Left lobe of liver (tissue), 2 donors: ENCODE results near the gene DOCK1. TPM values are rescaled to one million over a fixed set of nuclear protein-coding genes. Genes with fewer than 3 reads are reported as not detected.

Source experiments
- ATAC-seq: fragments of 200-7000 bp; cut with Tn5 transposase; one replicate; pipeline ENCODE4 v1.9.1; 2020; ENCODE audit warnings: mild to moderate bottlenecking, moderate library complexity
- DNase-seq: peaks from one replicate; pipeline ENCODE4 v3.0.0-alpha.2; 2020; ENCODE audit warnings: low spot score
- total RNA-seq: library from RNA; stranded (reverse); gene quantifications from one replicate; pipeline ENCODE4 v1.2.1, GENCODE V29; 2021
- donor health status: DM: no; HTN: no; CAD: no; lungs with moderate emphysema.
- donor health status: DM: no; HTN: yes; CAD: no.

Gene DOCK1
- total RNA-seq, 1 donor from 2014 or later: 14.7 TPM

DNA sequence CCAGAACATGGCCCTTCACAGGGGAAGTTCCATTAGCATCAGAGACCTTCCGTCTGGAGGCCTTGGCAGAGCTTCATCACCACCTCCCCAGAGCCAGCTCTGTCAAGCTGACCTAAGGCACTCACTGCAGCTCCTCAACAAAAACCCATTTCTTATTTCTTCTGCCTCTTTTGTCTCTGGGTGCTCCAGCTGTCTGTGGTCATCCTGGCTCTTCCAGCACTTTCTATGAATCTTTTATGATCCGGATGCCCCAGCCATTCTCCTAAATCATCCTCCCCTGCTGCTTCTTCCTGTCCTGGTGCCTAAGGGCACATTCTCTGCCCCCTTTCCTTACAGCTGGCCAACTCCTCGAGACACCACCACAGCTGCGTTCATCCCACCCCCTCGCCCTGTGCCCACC lies 462.9 kb downstream of the DOCK1 start:
- ATAC-seq: no peak

DNA sequence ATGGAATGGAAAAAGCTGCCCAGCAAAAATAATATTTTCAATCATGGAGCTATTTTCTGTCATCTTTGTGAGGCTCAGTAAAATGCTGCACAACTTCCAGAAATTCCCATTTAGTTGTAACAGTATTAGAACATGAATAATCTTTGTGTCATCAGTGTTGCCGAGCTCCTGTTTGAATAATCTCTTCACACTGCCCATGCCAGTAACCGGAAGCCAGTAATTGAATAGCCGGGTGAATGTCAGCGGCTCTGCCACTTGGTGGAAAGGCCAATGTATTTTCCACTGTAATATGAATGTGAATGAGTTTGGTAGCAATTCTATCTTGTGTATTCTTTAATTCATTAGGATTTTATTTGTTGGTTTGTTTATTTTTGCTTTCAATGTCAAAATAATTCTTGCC lies 463.7 kb downstream of the DOCK1 start:
- DNase-seq (no peak), ATAC-seq (no peak)

More for the DNA sequence above, 462.9 kb downstream of the DOCK1 start:
- DNase-seq: no peak

DNA sequence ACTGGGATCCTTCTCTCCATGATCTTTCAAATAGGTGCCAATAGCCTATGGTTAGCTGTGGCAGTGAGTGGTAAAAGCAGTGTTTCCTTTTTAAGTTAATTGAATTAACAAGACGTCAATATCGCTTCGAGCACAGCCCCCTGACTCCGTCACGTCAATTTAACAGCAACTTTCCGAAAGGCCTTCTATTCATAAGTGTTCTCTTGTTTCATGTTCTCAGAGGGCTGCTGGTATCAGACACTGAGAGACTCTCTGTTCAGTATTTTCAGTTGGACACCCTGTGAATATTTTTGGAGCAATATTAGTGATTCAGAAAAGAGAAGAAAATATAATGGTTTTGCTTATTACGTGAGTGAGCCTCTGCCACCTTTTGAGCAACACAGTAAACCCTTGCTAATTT lies 465.4 kb downstream of the DOCK1 start:
- no peak for DNase-seq
- no peak for ATAC-seq

DNA sequence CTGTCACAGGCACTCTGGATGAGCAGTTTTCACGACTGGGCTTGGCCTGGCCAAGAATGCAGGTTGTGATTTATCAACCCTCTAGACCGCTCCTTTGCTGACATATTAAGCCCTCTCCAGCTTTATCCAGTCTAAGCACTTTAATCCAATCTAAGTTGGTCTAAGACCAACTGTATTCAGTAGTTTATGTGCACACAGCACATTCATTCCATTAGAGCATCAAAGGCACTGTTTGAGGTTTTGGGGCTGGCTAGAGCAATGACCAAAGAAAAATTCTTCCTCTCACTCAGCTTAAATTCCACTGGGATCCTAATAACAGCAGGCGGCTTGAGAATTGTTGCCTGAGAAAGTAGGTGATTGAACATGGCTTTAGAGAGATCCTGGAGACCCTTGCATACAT lies 467.1 kb downstream of the DOCK1 start:
- ATAC-seq (no peak), DNase-seq (no peak)

DNA sequence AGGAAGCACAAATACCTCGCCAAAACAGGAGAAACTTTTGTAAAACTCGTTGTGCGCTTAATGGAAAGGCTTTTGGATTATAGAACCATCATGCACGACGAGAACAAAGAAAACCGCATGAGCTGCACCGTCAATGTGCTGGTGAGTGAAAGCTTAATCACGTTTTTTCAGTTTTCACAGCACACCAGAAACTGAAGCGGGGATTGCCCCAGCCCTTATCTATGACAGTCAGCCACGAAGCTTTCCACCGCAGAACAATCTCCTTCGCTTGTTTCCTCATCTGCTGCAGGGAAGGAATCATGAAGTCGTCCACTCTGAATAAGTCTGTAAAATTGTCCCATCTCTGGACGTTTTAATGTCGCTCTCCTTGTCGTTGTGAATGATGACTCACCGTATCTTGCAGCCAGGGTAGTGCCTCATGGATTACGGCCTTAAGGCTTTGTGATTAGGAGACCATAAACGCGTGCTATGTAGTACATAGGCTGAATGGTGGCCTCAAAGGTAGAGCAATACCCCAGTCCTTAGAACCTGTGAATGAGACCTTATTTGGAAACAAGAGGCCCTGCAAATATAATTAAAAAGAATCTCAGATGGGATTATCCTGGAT lies 468.9 kb downstream of the DOCK1 start:
- ATAC-seq: no peak
- no peak for DNase-seq

DNA sequence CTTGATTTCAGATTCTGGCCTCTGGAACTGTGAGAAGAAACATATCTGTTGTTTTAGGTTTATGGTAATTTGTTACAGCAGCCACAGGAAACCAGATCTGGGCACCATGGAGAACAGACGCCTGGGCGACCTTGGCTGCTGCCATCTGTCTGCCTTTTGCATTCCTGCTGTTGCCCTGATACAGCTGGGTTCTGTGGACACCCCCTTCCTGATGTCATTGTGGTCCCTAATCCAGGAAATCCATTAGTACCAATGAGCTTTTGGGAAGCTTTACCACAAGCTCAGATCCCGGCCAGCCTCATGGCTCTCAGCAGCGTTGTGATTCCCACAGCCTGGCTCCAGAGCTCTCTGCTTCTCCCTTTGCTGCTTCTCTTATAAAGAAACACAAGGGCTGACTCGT lies 469.7 kb downstream of the DOCK1 start:
- DNase-seq (no peak), ATAC-seq (no peak)

DNA sequence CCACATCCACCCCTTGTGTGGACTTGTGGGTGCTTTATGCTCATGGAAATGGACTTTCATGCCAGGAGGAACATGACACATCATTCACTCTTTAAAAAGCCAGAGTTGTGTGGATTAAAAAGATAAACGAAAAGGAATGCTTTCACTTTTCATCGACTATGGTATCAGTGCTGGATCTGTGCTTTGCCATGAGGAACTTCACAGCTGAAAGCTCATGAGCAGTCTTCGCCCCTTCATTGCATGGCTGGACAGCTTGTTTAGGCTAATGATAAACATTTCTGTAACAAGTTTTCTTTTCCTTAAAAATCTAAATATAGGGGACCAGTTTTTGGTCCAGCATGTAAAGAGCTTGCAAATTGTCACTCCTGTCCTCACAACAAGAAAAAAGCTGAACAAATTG lies 470.2 kb downstream of the DOCK1 start:
- ATAC-seq (no peak), DNase-seq (no peak)

DNA sequence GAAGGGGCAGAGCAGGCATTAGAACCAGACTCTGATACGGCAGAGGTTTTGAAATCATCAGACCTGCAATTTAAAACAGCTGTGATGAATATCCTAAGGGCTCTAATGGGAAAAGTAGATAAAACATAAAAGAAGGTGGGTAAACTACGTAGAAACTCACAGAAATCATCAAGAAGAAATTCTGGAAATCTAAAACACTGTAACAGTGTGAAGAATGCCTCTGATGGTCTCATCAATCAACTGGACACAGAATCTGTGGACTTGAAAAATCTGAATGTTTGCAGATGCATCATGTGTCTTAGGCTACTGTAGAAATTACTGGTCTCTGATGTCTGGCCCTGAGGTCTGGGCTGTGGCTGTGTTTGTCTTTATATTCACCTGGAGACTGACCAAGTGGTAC lies 470.8 kb downstream of the DOCK1 start:
- no peak for DNase-seq
- no peak for ATAC-seq

DNA sequence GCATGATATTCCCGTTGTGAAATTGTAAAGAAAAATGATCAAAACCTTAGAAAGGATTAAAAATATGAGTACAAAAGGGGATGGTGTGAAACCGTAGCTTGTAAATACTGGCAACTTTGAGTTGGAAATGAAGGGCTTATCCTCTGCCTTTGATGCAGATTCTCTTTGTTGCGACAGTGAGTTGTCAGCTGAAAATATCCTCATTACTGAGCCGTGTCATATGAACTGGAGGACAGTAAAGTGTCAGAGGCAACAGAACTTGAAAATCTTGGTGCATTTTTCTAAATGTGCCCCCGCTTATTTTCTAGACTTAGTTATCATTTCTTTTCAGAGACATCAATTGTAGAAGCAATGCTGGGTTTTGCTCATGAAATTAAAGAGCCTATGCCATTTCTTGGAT lies 473.4 kb downstream of the DOCK1 start:
- DNase-seq (no peak), ATAC-seq (no peak)

DNA sequence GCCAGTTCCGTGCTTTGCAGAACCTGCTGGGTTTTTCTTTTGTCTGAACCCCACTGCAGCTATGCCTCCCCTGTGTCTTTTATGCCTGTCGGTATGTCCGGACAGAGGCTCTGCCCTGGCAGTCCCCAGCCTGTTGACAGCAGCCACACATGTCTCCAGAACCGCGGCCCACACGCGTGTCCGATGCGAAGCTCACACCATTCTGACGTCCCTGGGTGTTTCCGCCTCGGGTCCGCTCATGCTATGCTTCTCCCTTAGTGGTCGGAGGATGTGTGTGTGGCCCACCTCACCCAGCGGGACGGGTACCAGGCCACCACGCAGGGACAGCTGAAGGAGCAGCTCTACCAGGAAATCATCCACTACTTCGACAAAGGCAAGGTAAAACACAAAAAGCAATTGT lies 479.3 kb downstream of the DOCK1 start:
- DNase-seq (no peak), ATAC-seq (no peak)

DNA sequence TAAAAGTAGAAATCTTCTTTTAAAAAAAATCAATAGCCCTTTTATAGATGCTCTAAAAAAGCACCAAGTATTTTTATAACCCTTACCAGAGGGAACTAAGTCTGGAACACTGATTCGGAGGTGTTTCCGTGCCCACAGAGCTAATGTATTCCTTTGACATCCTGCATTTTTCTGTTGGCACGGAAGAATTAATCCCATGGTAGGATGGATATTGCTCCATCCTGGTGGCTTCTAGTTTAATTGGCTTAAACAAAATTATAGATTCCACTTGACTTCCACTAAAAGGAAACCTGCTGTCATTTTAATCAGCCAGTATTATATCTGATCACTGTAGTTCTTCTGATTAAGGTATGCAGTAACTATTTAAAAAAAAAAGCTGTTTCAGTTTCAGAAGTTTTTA lies 479.8 kb downstream of the DOCK1 start:
- ATAC-seq (no peak), DNase-seq (no peak)

DNA sequence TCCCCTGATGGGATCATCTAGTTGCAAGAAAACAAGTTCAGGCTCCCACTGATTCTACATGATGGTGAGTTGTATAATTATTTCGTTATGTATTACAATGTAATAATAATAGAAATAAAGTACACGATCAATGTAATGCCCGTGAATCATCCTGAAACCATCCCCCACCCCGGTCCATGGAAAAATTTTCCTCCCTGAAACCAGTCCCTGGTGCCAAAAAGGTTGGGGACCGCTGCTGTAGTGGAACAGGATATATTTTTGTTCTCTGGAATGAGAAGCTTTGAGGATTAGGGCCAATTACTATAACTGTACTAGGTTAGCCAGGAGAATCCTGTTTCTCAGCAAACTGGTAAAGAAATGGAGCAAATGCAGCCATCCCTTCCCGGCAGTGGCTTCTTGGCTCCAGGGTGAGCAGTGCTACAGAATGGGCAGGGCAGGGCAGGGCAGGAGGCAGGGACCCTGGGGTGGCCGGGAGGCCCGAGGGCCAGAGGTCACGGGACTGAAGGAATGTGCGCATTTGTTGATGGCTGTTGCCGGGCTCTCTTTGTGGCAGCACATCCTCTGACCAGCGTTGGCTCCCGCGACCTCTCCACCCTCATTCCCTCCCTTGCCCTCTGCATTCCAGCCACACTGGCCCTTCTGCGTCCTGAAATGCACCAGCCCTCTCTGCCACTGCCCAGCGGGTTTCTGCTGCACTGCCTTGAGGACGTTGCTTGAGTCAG lies 481.5 kb downstream of the DOCK1 start:
- DNase-seq (no peak), ATAC-seq (no peak)

DNA sequence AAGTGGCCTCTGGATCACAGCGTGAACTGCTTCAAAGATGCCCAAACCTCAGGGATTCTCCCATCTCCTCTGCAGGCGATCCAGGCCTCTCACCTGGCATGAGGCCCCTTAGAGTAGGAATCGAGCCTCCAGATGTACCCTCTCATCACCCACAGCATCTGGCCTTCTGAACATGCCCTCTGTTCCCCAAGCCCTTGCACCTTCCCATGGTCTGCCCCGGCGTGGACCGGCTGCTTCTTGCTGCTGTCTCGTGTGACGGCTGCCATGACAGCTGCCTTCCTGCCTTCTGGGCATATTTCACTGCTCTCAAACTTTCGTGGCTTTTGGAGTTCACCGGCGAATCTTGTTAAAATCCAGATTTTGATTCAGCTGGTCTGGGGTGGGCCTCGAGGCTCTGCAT lies 486.6 kb downstream of the DOCK1 start:
- ATAC-seq: no peak
- DNase-seq: no peak

DNA sequence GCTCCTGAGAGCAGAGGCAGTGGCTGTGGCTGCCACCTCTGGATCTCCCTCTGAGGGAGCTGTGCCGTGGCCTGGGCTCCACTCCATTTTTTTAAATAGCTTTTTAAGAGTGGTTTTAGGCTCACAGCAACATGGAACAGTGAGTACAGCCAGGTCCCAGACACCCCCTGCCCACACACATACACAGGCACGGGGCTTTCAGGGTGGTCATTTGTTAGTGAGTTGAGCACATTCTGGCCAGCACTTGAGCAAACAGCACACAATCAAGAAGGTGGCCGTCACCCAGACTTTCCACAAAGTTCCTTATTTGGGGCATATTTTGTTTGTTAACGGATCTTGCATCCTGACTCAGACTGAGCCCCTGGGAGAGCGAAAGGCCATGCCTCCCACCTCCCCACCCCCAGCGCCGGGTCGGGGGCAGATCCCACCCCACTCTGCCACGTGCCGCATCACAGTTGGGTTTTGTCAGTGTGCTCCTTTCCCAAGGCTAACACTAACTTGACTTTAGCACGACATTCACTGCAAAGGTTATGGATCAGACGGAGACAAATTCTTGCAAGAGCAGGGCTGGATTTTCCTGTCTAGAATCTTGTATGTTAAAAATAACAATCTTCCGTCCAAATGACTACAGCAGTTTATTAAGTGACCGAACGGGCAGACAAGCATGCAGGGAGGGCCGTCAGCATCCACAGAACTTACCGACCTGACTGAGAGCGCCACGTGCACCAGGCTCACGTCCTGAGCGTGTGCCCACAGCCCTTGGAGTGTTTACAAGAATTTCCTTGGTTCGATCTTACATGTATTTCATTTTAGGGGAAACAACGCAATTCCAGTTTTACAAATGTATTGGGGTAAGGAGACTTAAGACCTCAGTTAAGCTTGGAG lies 487.4 kb downstream of the DOCK1 start:
- ATAC-seq (no peak), DNase-seq (no peak)

DNA sequence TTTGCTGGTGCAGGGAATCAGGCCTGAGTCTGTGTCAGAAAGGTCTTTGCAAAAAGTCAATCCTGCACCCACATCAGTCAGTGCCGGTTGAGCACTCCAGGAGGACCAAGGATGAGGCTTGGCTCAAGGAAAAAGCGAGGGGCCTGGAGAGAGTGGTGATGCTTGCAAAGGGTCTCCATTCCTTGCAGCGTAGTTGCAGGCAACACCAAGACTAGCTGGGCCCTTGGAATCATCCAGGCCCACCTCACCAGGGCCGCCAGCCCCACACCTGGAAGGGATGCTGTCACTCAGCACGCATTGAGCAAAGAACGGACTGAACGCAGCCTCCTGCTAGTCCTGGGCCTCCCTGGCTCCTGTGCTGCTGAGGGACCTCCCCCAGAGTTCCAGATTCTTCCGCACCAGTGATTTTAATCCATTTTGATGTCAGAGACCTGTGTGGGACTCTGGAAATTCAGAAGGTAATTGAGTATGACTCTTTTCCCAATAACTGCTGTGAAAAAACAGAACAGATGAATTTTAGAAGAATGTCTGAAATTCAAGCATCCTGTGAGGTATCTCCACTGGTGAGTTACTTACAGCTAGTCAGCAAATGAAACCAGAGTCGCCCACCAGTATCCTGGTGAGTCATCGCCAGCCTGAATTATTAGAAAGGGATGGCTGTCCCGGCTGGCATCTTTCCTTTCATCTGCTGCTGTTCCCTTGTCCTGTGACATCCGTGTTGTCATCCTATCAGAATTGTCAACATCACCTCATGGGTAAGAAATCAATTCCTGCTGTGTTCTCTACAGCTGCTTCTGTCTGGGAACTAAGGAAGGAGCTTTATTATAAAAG lies 493.1 kb downstream of the DOCK1 start:
- no peak for DNase-seq

DNA sequence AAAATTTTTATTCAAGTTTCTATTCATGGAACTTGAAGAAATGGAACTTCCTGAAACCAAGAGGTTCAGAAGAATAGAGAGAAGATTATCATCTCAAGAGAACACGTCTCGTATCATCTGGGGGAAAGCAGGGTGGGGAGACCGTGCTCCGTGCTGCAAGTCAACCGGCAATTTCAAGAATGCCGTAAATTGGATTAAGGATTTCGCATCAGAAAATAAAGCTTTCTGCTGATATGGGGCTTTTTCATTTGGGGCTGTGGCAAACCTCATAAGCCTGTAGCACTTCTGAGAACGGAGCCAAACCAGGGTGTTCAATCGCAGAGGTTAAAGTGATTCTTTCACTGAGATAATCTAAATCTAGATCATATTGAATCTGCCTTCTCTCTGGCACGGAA lies 493.7 kb downstream of the DOCK1 start:
- ATAC-seq: no peak
- no peak for DNase-seq

More for the DNA sequence above, 493.1 kb downstream of the DOCK1 start:
- ATAC-seq: no peak

DNA sequence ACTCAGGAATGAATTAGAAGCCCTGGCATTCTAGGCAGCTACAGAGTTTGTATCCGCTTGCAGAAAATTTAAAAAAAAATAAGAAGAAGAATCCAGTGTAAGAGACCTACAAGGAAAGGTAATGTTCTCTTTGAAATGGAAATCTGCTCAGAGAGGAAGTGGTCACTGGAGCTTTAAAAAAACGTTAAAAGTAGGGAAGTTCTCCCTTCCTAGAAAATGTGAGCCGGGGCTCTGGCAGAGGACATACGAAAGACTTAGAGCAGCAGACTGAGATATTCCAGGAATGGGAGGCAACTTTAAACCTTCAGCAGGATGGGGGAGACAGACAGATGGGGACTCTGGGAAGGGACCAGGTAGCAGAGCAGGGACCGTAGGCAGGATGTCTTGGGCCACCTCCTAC lies 494.4 kb downstream of the DOCK1 start:
- ATAC-seq (no peak), DNase-seq (no peak)

DNA sequence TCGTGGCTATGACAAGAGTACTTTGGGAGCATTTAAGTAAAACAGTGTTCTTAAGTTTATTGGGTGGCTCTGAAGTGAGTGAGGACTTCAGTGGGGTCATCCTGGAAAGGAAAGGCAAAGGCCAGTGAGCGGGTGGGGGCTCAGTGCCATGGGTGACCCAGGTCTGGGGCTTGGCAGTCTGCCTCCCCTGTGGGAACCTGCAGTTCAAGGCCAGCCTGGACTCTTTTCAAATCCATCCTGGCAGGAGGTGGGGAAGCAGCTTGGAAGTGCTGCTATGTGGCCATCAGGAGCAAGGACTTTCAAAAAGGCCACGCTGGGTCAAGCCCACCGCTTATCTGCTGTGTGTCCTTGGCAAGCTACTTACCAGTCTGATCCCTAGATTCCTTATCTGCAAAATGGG lies 495.0 kb downstream of the DOCK1 start:
- DNase-seq (no peak), ATAC-seq (peak; percentile 57)

DNA sequence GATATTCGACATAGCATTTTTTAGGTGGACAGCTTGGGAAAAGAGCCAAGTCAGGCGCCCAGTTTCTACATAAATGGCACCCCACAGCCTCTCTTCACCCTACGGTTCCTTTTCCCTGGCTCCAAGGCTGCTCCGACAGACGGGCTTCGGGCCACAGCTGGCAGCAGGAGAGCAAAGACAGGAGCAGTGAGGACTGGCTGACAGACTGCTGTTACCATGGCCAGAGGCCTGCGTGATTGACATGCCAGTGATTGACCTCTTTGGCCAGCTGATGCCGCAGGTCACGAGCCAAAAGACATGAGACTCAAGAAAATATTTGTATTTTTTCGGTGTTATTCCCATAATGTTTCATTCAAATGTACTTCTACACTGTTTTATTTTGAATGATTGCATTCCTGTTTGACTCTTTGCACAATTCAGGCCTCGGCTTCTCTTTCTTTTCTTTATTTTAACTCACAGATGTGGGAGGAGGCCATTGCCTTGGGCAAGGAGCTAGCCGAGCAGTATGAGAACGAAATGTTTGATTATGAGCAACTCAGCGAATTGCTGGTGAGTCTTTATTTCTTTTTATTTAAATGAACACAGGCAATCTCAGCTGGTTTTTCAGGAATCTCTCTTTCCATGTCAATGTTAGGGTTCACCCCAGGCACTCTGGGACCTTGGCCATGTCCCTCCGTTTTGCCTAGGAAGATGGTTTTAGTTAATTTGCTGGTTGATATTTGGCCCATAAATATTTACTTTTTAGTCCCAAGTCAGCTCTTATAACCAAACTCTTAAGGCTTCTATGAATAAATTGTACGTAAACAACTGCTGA lies 497.6 kb downstream of the DOCK1 start:
- ATAC-seq (no peak), DNase-seq (no peak)

DNA sequence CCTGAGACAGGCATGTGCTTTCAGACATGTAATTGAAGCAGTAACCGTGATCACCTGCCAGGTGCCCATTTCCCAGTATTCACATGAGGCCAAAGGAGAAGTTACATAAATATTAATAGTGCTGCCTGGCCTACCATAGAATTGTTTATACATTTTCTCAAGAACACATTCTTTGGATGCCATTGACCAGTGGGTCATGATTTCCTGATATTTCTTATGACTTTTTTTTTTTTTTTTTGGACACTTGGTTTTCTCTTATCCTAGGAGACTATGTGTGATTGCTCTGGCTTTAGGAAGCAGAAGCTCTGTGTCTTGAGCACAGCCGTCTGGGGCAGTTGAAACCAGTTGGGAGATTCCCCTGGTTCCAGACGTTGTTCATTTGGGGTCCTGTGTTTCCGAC lies 500.0 kb downstream of the DOCK1 start:
- ATAC-seq: no peak
- DNase-seq: no peak
